HG02885 (cell line): ENCODE data around the gene GRM8.

Source experiments
- ATAC-seq: cut with Tn5 transposase; IDR thresholded peaks from one replicate; pipeline ENCODE4 v1.9.1; 2021; ENCODE audit warnings: mild to moderate bottlenecking; ENCODE audit not compliant: unreplicated experiment, poor library complexity

Gene GRM8

GRCh38 chr7:127152423-127152822 is 100.3 kb downstream of the GRM8 start:
- no peak for ATAC-seq

GRCh38 chr7:127151379-127151778 is 101.4 kb downstream of the GRM8 start:
- ATAC-seq, result no peak

GRCh38 chr7:127150543-127150942 is 102.2 kb downstream of the GRM8 start:
- ATAC-seq, result no peak

GRCh38 chr7:127146746-127147536 is 105.8 kb downstream of the GRM8 start:
- ATAC-seq, result no peak

GRCh38 chr7:127137146-127137545 is 115.6 kb downstream of the GRM8 start:
- no peak for ATAC-seq

- no peak for ATAC-seq
These were observed 116.8 kb downstream of the GRM8 start for GRCh38 chr7:127135871-127136485.

- no peak for ATAC-seq
These were observed 129.5 kb downstream of the GRM8 start for GRCh38 chr7:127123220-127123619.

- no peak for ATAC-seq
These were observed 133.2 kb downstream of the GRM8 start for GRCh38 chr7:127119517-127119916.

- no peak for ATAC-seq
These were observed 137.9 kb downstream of the GRM8 start for GRCh38 chr7:127114742-127115265.

GRCh38 chr7:127107601-127108007 is 145.1 kb downstream of the GRM8 start:
- ATAC-seq, result peak; percentile 95

GRCh38 chr7:127093340-127093739 is 159.4 kb downstream of the GRM8 start:
- ATAC-seq, result no peak

GRCh38 chr7:127091620-127092019 is 161.1 kb downstream of the GRM8 start:
- ATAC-seq, result no peak

- ATAC-seq, result no peak
These were observed 163.6 kb downstream of the GRM8 start for GRCh38 chr7:127089146-127089545.

- ATAC-seq, result no peak
These were observed 171.2 kb downstream of the GRM8 start for GRCh38 chr7:127081539-127081938.

- ATAC-seq, result no peak
These were observed 172.2 kb downstream of the GRM8 start for GRCh38 chr7:127080576-127080975.

- ATAC-seq, result no peak
These were observed 185.8 kb downstream of the GRM8 start for GRCh38 chr7:127066974-127067373.

- ATAC-seq, result no peak
These were observed 193.3 kb downstream of the GRM8 start for GRCh38 chr7:127059475-127059874.

- no peak for ATAC-seq
These were observed 194.8 kb downstream of the GRM8 start for GRCh38 chr7:127057918-127058317.

GRCh38 chr7:127056202-127056601 is 196.5 kb downstream of the GRM8 start:
- no peak for ATAC-seq

- ATAC-seq, result no peak
These were observed 205.2 kb downstream of the GRM8 start for GRCh38 chr7:127047521-127047920.

- no peak for ATAC-seq
These were observed 210.9 kb downstream of the GRM8 start for GRCh38 chr7:127041689-127042452.
